Measurements from ENCODE around the gene CPT1B. TPM values are rescaled to one million over a fixed set of nuclear protein-coding genes. Genes with fewer than 3 reads are reported as not detected.

CPT1B gene
- total and polyA plus RNA-seq, 2 of the 4 experiments (the other 2 are of a cell fraction): 0.36 to 1.8 TPM

- peak overlapping the region; percentile 79 for H4K5ac ChIP-seq (ENCODE audit: low read depth, low read length)
- H2AK9ac ChIP-seq (replicated peaks; ENCODE audit: low read depth, low read length, poor library complexity): peak overlapping the region; percentile 99
- intact Hi-C loops (cut with micrococcal nuclease): loop anchor here (5.0 kb wide), 1 partner anchor 55 kb away; the partner anchor contains the start of gene CHKB
- ATAC-seq (ENCODE audit: low read depth) (no peak), DNase-seq (no peak)
- BruUV-seq (replicated peaks): no TSS peak
- H3K4me3 ChIP-seq (ENCODE audit: insufficient read depth, low read depth, low read length): peak overlapping the region; percentile 84
- POLR2A ChIA-PET (ENCODE audit: unreplicated experiment): no interaction called here
- H3K27ac ChIP-seq (ENCODE audit: insufficient read depth, low read length): peak overlapping the region; percentile 96
- peak overlapping the region; percentile 61; the same call in 1 of the 2 replicates for H3K56ac ChIP-seq (ENCODE audit: extremely low read depth, insufficient read depth, low read length)
- H4K91ac ChIP-seq (ENCODE audit: insufficient read depth, low read depth, low read length): peak overlapping the region; percentile 76
- H4K20me1 ChIP-seq (ENCODE audit: insufficient read depth, low read length): peaks cover 19% of the 10 kb centered on the region
- H3K4me2 ChIP-seq (ENCODE audit: low read depth, low read length): peak overlapping the region; percentile 90
- H3K4me1 ChIP-seq (ENCODE audit: control insufficient read depth, insufficient read depth, low read length): peaks cover 20% of the 10 kb centered on the region
- H3K18ac ChIP-seq (ENCODE audit: low read depth, low read length): no peak overlapping the region
- H2BK120ac ChIP-seq (ENCODE audit: low read depth, low read length): no peak overlapping the region; the same call in 1 of the 2 replicates
- in situ Hi-C loops (cut with MboI; ENCODE audit: low sequenced_read_pairs): loop anchor here (5.0 kb wide), 1 partner anchor 50 kb away; the partner anchor contains the start of gene CPT1B
- H3K9ac ChIP-seq (ENCODE audit: low read depth, low read length): peak overlapping the region; percentile 72
- peaks cover 11 to 46% of the 10 kb centered on the region in 2 experiments for H3K79me1 ChIP-seq (ENCODE audit: low read depth in 1 of 2, low read length in 2 of 2)
- peak overlapping the region; percentile 96 for H2AFZ ChIP-seq (replicated peaks; ENCODE audit: low read length, poor library complexity)
- peaks cover 17% of the 10 kb centered on the region for H3K36me3 ChIP-seq (ENCODE audit: control insufficient read depth, insufficient read depth, low read length)
- peaks cover 15% of the 10 kb centered on the region for H3K9me1 ChIP-seq (ENCODE audit: insufficient read depth, low read length)
- CTCF ChIA-PET: interaction anchor here (0.7 kb wide), 1 partner anchor 14 kb away, joined by 3 read pairs; no protein-coding TSS in a partner anchor
- H2AK5ac ChIP-seq (ENCODE audit: low read depth, low read length): peak overlapping the region; percentile 94
- peaks cover 5% of the 10 kb centered on the region; the same call in 1 of the 2 replicates for H3K27me3 ChIP-seq (ENCODE audit: control insufficient read depth, insufficient read depth, low read length)
- peak overlapping the region; percentile 81 to 82 for H4K8ac ChIP-seq (ENCODE audit: low read depth in 2 of 2, low read length in 2 of 2)
- TF ChIP-seq MAZ (IDR thresholded peaks at IDR 0.05; ENCODE audit: borderline replicate concordance, low read depth, low read length): no peak
- 0 out of 2 replicates have a peak, but pooled peaks have one; percentile 4 for TF ChIP-seq NFE2L2 (IDR thresholded peaks at IDR 0.05; ENCODE audit: low read depth, low read length)
- peak overlapping the region; percentile 96 for H3K4ac ChIP-seq (ENCODE audit: low read depth, low read length)
- H3K14ac ChIP-seq (replicated peaks; ENCODE audit: low read depth, low read length): peak overlapping the region; percentile 92
- H3K23ac ChIP-seq (ENCODE audit: low read depth, low read length): peak overlapping the region; percentile 97
- dilution Hi-C loops (cut with HindIII; ENCODE audit: low sequenced_read_pairs, unreplicated experiment): no loop called here
- H3K9me3 ChIP-seq (ENCODE audit: control insufficient read depth, insufficient read depth, low read length): no peaks in the 10 kb centered on the region
- no peak overlapping the region; the same call in 2 of the 3 replicates for H2BK15ac ChIP-seq (ENCODE audit: low read depth, low read length)
- 52% methylated on average over 5 of the region's 29 CpGs; no CpG with 5 or more reads in 1 of the 2 experiments for WGBS, 2 experiments (ENCODE audit: extremely low coverage in 2 of 2, insufficient read length in 1 of 2)
- peak overlapping the region; percentile 85 for H2BK5ac ChIP-seq (ENCODE audit: low read depth, low read length, poor library complexity, severe bottlenecking)
- no peak overlapping the region for H2BK20ac ChIP-seq (ENCODE audit: low read depth, low read length)
These were observed 51.1 kb downstream of the CPT1B start for GRCh38 chr22:50526834-50527801.

All from IMR-90 (cell line).